Measurements from ENCODE around the gene CHAMP1. TPM values are rescaled to one million over a fixed set of nuclear protein-coding genes. Genes with fewer than 3 reads are reported as not detected.

The CHAMP1 gene
- total and polyA plus RNA-seq, 2 experiments from 2014 or later, result 26.9 to 33.5 TPM

- WGBS, 2 experiments (ENCODE audit: low coverage in 1 of 2, low lambda C conversion rate in 2 of 2, missing lambda C conversion rate in 2 of 2), result 83 to 84% methylated on average over 6 of the region's 6 CpGs
- Histone ChIP-seq H3K9me3 (ENCODE audit: low read depth) (no peaks in the 10 kb centered on the region), H3K9ac (no peak overlapping the region), H3K27ac (no peak overlapping the region), H3K36me3 (ENCODE audit: low read depth) (peaks cover 17% of the 10 kb centered on the region), H4K20me1 (ENCODE audit: insufficient read depth) (no peaks in the 10 kb centered on the region), H3F3A (ENCODE audit: insufficient read depth) (peaks cover 27% of the 10 kb centered on the region), H3K27me3 (replicated peaks; ENCODE audit: insufficient read depth) (no peaks in the 10 kb centered on the region), H3K4me1 (ENCODE audit: insufficient read depth) (peaks cover 17% of the 10 kb centered on the region), H3K4me3 (no peak overlapping the region), H3K9me2 (ENCODE audit: insufficient read depth) (no peaks in the 10 kb centered on the region), H3K79me2 (ENCODE audit: insufficient read depth) (peaks cover 5% of the 10 kb centered on the region), H3K4me2 (ENCODE audit: unreplicated experiment) (no peak overlapping the region), H2AFZ (no peak overlapping the region)
- TF ChIP-seq EZH2 (IDR thresholded peaks at IDR 0.05; ENCODE audit: insufficient read depth, poor library complexity, severe bottlenecking) (no peak), EZH2phosphoT487 (IDR thresholded peaks at IDR 0.05; ENCODE audit: insufficient read depth, low read depth) (no peak)
- no peak for DNase-seq
- in situ Hi-C loops (cut with MboI), result no loop called here
Measured at GRCh38 chr13:114309806-114310410, 4.4 kb upstream of the CHAMP1 start.

GRCh38 chr13:114310956-114311355 lies 3.3 kb upstream of the CHAMP1 start:
- Histone ChIP-seq H3K4me1 (ENCODE audit: insufficient read depth) (peaks cover 24% of the 10 kb centered on the region), H3K4me2 (ENCODE audit: unreplicated experiment) (no peak overlapping the region), H3K9me3 (ENCODE audit: low read depth) (no peaks in the 10 kb centered on the region), H4K20me1 (ENCODE audit: insufficient read depth) (peaks cover 4% of the 10 kb centered on the region; the same call in 1 of the 2 replicates), H3K27ac (no peak overlapping the region), H3K9me2 (ENCODE audit: insufficient read depth) (no peaks in the 10 kb centered on the region), H3F3A (ENCODE audit: insufficient read depth) (peaks cover 34% of the 10 kb centered on the region), H3K4me3 (no peak overlapping the region), H3K27me3 (replicated peaks; ENCODE audit: insufficient read depth) (no peaks in the 10 kb centered on the region), H3K9ac (no peak overlapping the region), H3K79me2 (ENCODE audit: insufficient read depth) (peaks cover 15% of the 10 kb centered on the region), H2AFZ (no peak overlapping the region), H3K36me3 (ENCODE audit: low read depth) (peaks cover 14% of the 10 kb centered on the region)
- TF ChIP-seq EZH2 (IDR thresholded peaks at IDR 0.05; ENCODE audit: insufficient read depth, poor library complexity, severe bottlenecking), result no peak
- TF ChIP-seq EZH2phosphoT487 (IDR thresholded peaks at IDR 0.05; ENCODE audit: insufficient read depth, low read depth), result no peak
- 52 to 53% methylated on average over 5 of the region's 5 CpGs for WGBS, 2 experiments (ENCODE audit: low coverage in 1 of 2, low lambda C conversion rate in 2 of 2, missing lambda C conversion rate in 2 of 2)
- peak; percentile 43 for DNase-seq
- in situ Hi-C loops (cut with MboI), result no loop called here

GRCh38 chr13:114311387-114311786 lies 2.9 kb upstream of the CHAMP1 start:
- Histone ChIP-seq H3K4me3 (no peak overlapping the region), H3K9ac (no peak overlapping the region), H3K27me3 (replicated peaks; ENCODE audit: insufficient read depth) (no peaks in the 10 kb centered on the region), H4K20me1 (ENCODE audit: insufficient read depth) (peaks cover 4% of the 10 kb centered on the region; the same call in 1 of the 2 replicates), H3K4me1 (ENCODE audit: insufficient read depth) (peaks cover 28% of the 10 kb centered on the region), H3K9me3 (ENCODE audit: low read depth) (no peaks in the 10 kb centered on the region), H3K4me2 (ENCODE audit: unreplicated experiment) (no peak overlapping the region), H3K27ac (no peak overlapping the region), H2AFZ (peak overlapping the region; percentile 27; the same call in 1 of the 2 replicates), H3K9me2 (ENCODE audit: insufficient read depth) (no peaks in the 10 kb centered on the region), H3K36me3 (ENCODE audit: low read depth) (peaks cover 10% of the 10 kb centered on the region), H3F3A (ENCODE audit: insufficient read depth) (peaks cover 34% of the 10 kb centered on the region), H3K79me2 (ENCODE audit: insufficient read depth) (peaks cover 20% of the 10 kb centered on the region)
- in situ Hi-C loops (cut with MboI), result no loop called here
- no peak for DNase-seq
- no peak for TF ChIP-seq EZH2 (IDR thresholded peaks at IDR 0.05; ENCODE audit: insufficient read depth, poor library complexity, severe bottlenecking)
- no peak for TF ChIP-seq EZH2phosphoT487 (IDR thresholded peaks at IDR 0.05; ENCODE audit: insufficient read depth, low read depth)

- Histone ChIP-seq H3K4me2 (ENCODE audit: unreplicated experiment) (no peak overlapping the region), H3K4me3 (no peak overlapping the region), H3K36me3 (ENCODE audit: low read depth) (peaks cover 4% of the 10 kb centered on the region; the same call in 1 of the 2 replicates), H3K27me3 (replicated peaks; ENCODE audit: insufficient read depth) (no peaks in the 10 kb centered on the region), H3K4me1 (ENCODE audit: insufficient read depth) (peaks cover 30% of the 10 kb centered on the region), H3K9ac (no peak overlapping the region), H3K27ac (no peak overlapping the region), H2AFZ (peak overlapping the region; percentile 27; the same call in 1 of the 2 replicates), H3K79me2 (ENCODE audit: insufficient read depth) (peaks cover 25% of the 10 kb centered on the region), H3K9me2 (ENCODE audit: insufficient read depth) (no peaks in the 10 kb centered on the region), H4K20me1 (ENCODE audit: insufficient read depth) (peaks cover 4% of the 10 kb centered on the region; the same call in 1 of the 2 replicates), H3K9me3 (ENCODE audit: low read depth) (no peaks in the 10 kb centered on the region), H3F3A (ENCODE audit: insufficient read depth) (peaks cover 34% of the 10 kb centered on the region)
- in situ Hi-C loops (cut with MboI), result no loop called here
- 9% methylated on average over 2 of the region's 2 CpGs for WGBS, 2 experiments (ENCODE audit: low coverage in 1 of 2, low lambda C conversion rate in 2 of 2, missing lambda C conversion rate in 2 of 2)
- peak; percentile 39 for DNase-seq
- TF ChIP-seq EZH2phosphoT487 (IDR thresholded peaks at IDR 0.05; ENCODE audit: insufficient read depth, low read depth) (no peak), EZH2 (IDR thresholded peaks at IDR 0.05; ENCODE audit: insufficient read depth, poor library complexity, severe bottlenecking) (no peak)
Measured at GRCh38 chr13:114311908-114312307, 2.4 kb upstream of the CHAMP1 start.
